H1 (cell line): ENCODE results near the gene MLH3. TPM values are rescaled to one million over a fixed set of nuclear protein-coding genes. Genes with fewer than 3 reads are reported as not detected.

Experiments used
- CTCF ChIA-PET: fragments of 300-600 bp; sonication (Branson Sonifier 250); formaldehyde crosslinking; loops from one replicate; lab custom pipeline; 2021; ENCODE audit not compliant: partially characterized antibody; lab: Charles Lee
- POLR2A ChIA-PET: fragments of 300-600 bp; sonication (Branson Sonifier 250); formaldehyde crosslinking; loops from one replicate; lab custom pipeline; 2021; ENCODE audit warnings: inconsistent platforms; ENCODE audit not compliant: partially characterized antibody; lab: Charles Lee
- DNase-seq, 2 experiments: peaks; one replicate each; pipeline versions ENCODE4 v3.0.0 to v3.0.0-alpha.2; 2010 to 2022; ENCODE audit warnings: low spot score in 2 of 2, low read depth in 1 of 2, mixed read lengths in 1 of 2
- FAIRE-seq: peaks from 2 replicates; lab custom pipeline; 2011; peaks lifted over from hg19 to GRCh38; lab: Jason Lieb, UNC
- H2AFZ ChIP-seq: 2 replicates; pipeline ENCODE4 v1.8.1; 2012; ENCODE audit warnings: low read length, inconsistent platforms
- H2AK5ac ChIP-seq: 2 replicates; pipeline ENCODE4 v1.6.1; 2013; ENCODE audit warnings: low read depth, low read length
- H2BK120ac ChIP-seq: replicated peaks from 2 replicates; pipeline ENCODE3; 2013; ENCODE audit warnings: low read depth, low read length, inconsistent platforms
- H2BK12ac ChIP-seq: 2 replicates; pipeline ENCODE4 v1.6.1; 2013; ENCODE audit warnings: low read depth, low read length
- H2BK15ac ChIP-seq: 2 replicates; pipeline ENCODE4 v1.6.1; 2013; ENCODE audit warnings: low read length
- H2BK20ac ChIP-seq: 2 replicates; pipeline ENCODE4 v1.6.1; 2013; ENCODE audit warnings: low read length
- H2BK5ac ChIP-seq: 2 replicates; pipeline ENCODE4 v1.6.1; 2013; ENCODE audit warnings: low read depth, low read length
- H3K14ac ChIP-seq: 2 replicates; pipeline ENCODE4 v1.6.1; 2013; ENCODE audit warnings: inconsistent platforms; ENCODE audit not compliant: insufficient read length
- H3K18ac ChIP-seq: 2 replicates; pipeline ENCODE4 v1.6.1; 2013; ENCODE audit warnings: low read length; ENCODE audit errors: extremely low read depth
- H3K23ac ChIP-seq: 2 replicates; pipeline ENCODE4 v1.6.1; 2013; ENCODE audit warnings: inconsistent platforms; ENCODE audit not compliant: insufficient read length
- H3K23me2 ChIP-seq: 2 replicates; pipeline ENCODE4 v1.6.1; 2013; ENCODE audit warnings: low read depth, low read length
- H3K27ac ChIP-seq: 2 replicates; pipeline ENCODE4 v1.6.1; 2011; ENCODE audit warnings: low read depth, low read length, inconsistent platforms
- H3K27me3 ChIP-seq, 4 experiments: replicated peaks in 1 of 4; 1 replicate in 1 of 4; 2 replicates in 3 of 4; pipeline versions ENCODE4 v1.6.1 to v1.8.1; 2011 to 2013; ENCODE audit warnings: low read length in 3 of 4, mild to moderate bottlenecking in 3 of 4, inconsistent platforms in 2 of 4, mixed read lengths in 2 of 4, moderate library complexity in 1 of 4; ENCODE audit not compliant: control insufficient read depth in 3 of 4, insufficient read depth in 3 of 4; ENCODE audit errors: extremely low read depth in 1 of 4
- H3K36me3 ChIP-seq, 4 experiments: 2 replicates each; pipeline versions ENCODE4 v1.6.1 to v1.8.1; 2011 to 2013; ENCODE audit warnings: mild to moderate bottlenecking in 4 of 4, low read length in 3 of 4, moderate library complexity in 2 of 4, control low read depth in 1 of 4, inconsistent platforms in 1 of 4; ENCODE audit not compliant: insufficient read depth in 4 of 4, control insufficient read depth in 2 of 4
- H3K4ac ChIP-seq: replicated peaks from 2 replicates; pipeline ENCODE3; 2013; ENCODE audit warnings: low read length, low read depth, mixed read lengths, inconsistent platforms; ENCODE audit not compliant: insufficient read length
- H3K4me1 ChIP-seq, 4 experiments: replicated peaks in 1 of 4; 1 replicate in 1 of 4; 2 replicates in 3 of 4; pipeline versions ENCODE4 v1.6.1 to v1.8.1; 2011 to 2013; ENCODE audit warnings: low read length in 3 of 4, inconsistent platforms in 2 of 4, mixed read lengths in 1 of 4; ENCODE audit not compliant: insufficient read depth in 4 of 4, control insufficient read depth in 3 of 4
- H3K4me2 ChIP-seq, 2 experiments: 2 replicates each; pipeline versions ENCODE4 v1.6.1 to v1.8.1; 2011 to 2013; ENCODE audit warnings: low read depth in 2 of 2, low read length in 2 of 2, control low read depth in 1 of 2, inconsistent platforms in 1 of 2, mild to moderate bottlenecking in 1 of 2; ENCODE audit not compliant: insufficient read depth in 1 of 2
- H3K4me3 ChIP-seq, 4 experiments: fragments of 200-600, 300-600 bp in 1 of 4; sonication (generic), shearing (Covaris generic), sonication (Bioruptor Twin) in 1 of 4; 2 replicates each; pipeline versions ENCODE4 v1.5.1 to v1.8.1; 2011 to 2016; ENCODE audit warnings: low read length in 4 of 4, low read depth in 3 of 4, control low read depth in 2 of 4, inconsistent platforms in 2 of 4, mild to moderate bottlenecking in 2 of 4, mixed read lengths in 1 of 4, moderate library complexity in 1 of 4; ENCODE audit not compliant: insufficient read depth in 2 of 4; ENCODE audit errors: extremely low read depth in 1 of 4
- H3K56ac ChIP-seq: replicated peaks from 2 replicates; pipeline ENCODE3; 2013; ENCODE audit warnings: low read depth, mild to moderate bottlenecking, mixed read lengths, low read length, inconsistent platforms; ENCODE audit not compliant: insufficient read length
- H3K79me1 ChIP-seq: 2 replicates; pipeline ENCODE4 v1.6.1; 2013; ENCODE audit warnings: low read depth, low read length, control low read depth
- H3K79me2 ChIP-seq, 2 experiments: 2 replicates each; pipeline versions ENCODE4 v1.6.1 to v1.8.1; 2012 to 2013; ENCODE audit warnings: low read length in 2 of 2, mild to moderate bottlenecking in 2 of 2, inconsistent platforms in 1 of 2; ENCODE audit not compliant: insufficient read depth in 2 of 2, control insufficient read depth in 1 of 2
- H3K9ac ChIP-seq, 4 experiments: replicated peaks in 1 of 4; 1 replicate in 1 of 4; 2 replicates in 3 of 4; pipeline versions ENCODE4 v1.6.1 to v1.8.1; 2011 to 2013; ENCODE audit warnings: low read depth in 3 of 4, low read length in 3 of 4, control low read depth in 2 of 4, mild to moderate bottlenecking in 2 of 4, moderate library complexity in 2 of 4, inconsistent platforms in 1 of 4; ENCODE audit errors: extremely low read depth in 1 of 4
- H3K9me3 ChIP-seq, 2 experiments: 2 replicates each; pipeline versions ENCODE4 v1.6.1 to v1.8.1; 2012 to 2013; ENCODE audit warnings: mild to moderate bottlenecking in 2 of 2, moderate library complexity in 2 of 2, control low read depth in 1 of 2, inconsistent platforms in 1 of 2, low read depth in 1 of 2, low read length in 1 of 2, mixed read lengths in 1 of 2; ENCODE audit not compliant: insufficient read depth in 2 of 2
- H4K20me1 ChIP-seq, 2 experiments: replicated peaks in 1 of 2; 2 replicates each; pipeline versions ENCODE3 to v1.8.1; 2011 to 2013; ENCODE audit warnings: inconsistent platforms in 2 of 2, low read length in 2 of 2, mild to moderate bottlenecking in 1 of 2; ENCODE audit not compliant: insufficient read depth in 2 of 2, control insufficient read depth in 1 of 2
- H4K5ac ChIP-seq: 2 replicates; pipeline ENCODE4 v1.6.1; 2013; ENCODE audit warnings: low read length, low read depth, mixed read lengths, inconsistent platforms; ENCODE audit not compliant: insufficient read length
- H4K8ac ChIP-seq: 2 replicates; pipeline ENCODE4 v1.8.0; 2013; ENCODE audit warnings: mild to moderate bottlenecking, moderate library complexity, low read length, inconsistent platforms; ENCODE audit not compliant: insufficient read depth; ENCODE audit errors: extremely low read depth
- H4K91ac ChIP-seq: replicated peaks from 2 replicates; pipeline ENCODE3; 2013; ENCODE audit warnings: low read length, mixed read lengths, inconsistent platforms; ENCODE audit not compliant: insufficient read length
- GTF2F1 ChIP-seq: IDR thresholded peaks from 2 replicates; pipeline ENCODE4 v1.6.1; 2012; ENCODE audit warnings: low read depth, low read length, improper control_type of control experiment, borderline replicate concordance
- TBP ChIP-seq: IDR thresholded peaks from 2 replicates; pipeline ENCODE4 v1.6.1; 2011; ENCODE audit warnings: low read depth, low read length, improper control_type of control experiment
- WGBS, 2 experiments: shearing (Covaris generic) in 1 of 2; methylation state at CpG; one replicate each; pipeline versions ENCODE4 v1.1.6 to v1.1.7; 2013 to 2015; ENCODE audit warnings: low lambda C conversion rate in 2 of 2, mixed read lengths in 2 of 2, inconsistent platforms in 1 of 2, low coverage in 1 of 2, missing lambda C conversion rate in 1 of 2; ENCODE audit not compliant: insufficient replicate concordance in 2 of 2, insufficient coverage in 1 of 2, insufficient read length in 1 of 2; ENCODE audit errors: extremely low coverage in 1 of 2, missing lambda C conversion rate in 1 of 2; 5-methylcytosine and 5-hydroxymethylcytosine counted together
- polyA plus RNA-seq, 7 experiments: library from polyadenylated mRNA; depleted of rRNA in 3 of 7; stranded (reverse) in 5 of 7; unstranded in 2 of 7; fragments of >200 nt in 5 of 7; fragments of 200-250 nt in 2 of 7; gene quantifications; 1 replicate in 5 of 7; 2 replicates in 1 of 7; 4 replicates in 1 of 7; pipeline versions ENCODE4 v1.2.1 to v1.2.3, GENCODE V29; 2011 to 2013; ENCODE audit warnings: missing spikeins in 2 of 7, mixed read lengths in 2 of 7
- total RNA-seq: library from RNA; stranded (reverse); fragmentation: NEBNext Ultra II Directional; extraction: Animal tissue kit (Norgen Biotek cat#: 25700); gene quantifications from 2 replicates; pipeline ENCODE4 v1.2.1, GENCODE V29; 2021

The MLH3 gene
- total and polyA plus RNA-seq, 2 of the 8 experiments (the other 6 are each of a cell fraction or from before 2014, with no cell fraction given) = 9.3 to 20.1 TPM

DNA sequence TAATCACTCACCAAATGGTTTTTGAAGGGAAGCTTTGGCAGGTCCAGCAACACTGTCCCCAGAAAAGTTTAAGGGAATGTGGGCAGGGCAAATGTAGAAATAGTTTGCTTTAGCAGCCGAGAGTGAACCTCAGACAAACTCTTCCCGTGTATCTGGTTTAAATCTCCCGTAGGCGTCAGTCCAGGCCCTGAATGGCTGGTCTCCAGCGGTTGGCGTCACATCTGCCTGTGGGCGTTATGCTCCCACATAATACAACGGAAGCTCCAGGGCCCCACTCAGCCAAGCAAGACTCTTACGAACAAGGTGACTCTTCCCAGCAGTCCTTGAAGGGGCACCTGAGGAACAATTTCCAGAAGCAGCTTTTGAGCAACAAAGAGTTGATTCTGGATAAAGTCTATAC is 19.1 kb upstream of the MLH3 start:
- no peak overlapping the region for H4K8ac ChIP-seq
- no peak overlapping the region for H3K23ac ChIP-seq
- no peaks in the 10 kb centered on the region for H3K9me3 ChIP-seq
- H4K91ac ChIP-seq = no peak overlapping the region
- no peak overlapping the region for H3K18ac ChIP-seq
- no peak overlapping the region for H2BK20ac ChIP-seq
- H3K27ac ChIP-seq = no peak overlapping the region
- peaks cover 2% of the 10 kb centered on the region for H3K79me1 ChIP-seq
- H3K14ac ChIP-seq = no peak overlapping the region
- POLR2A ChIA-PET = interaction anchor here (0.9 to 3.3 kb wide), 7 partner anchors 9 to 137 kb away, joined by 3 to 22 read pairs (median 4); partner anchors contain the start of gene NEK9
- H2BK5ac ChIP-seq = no peak overlapping the region
- H2BK12ac ChIP-seq = no peak overlapping the region
- no peaks in the 10 kb centered on the region for H3K36me3 ChIP-seq
- no peak for DNase-seq
- no peaks in the 10 kb centered on the region for H4K20me1 ChIP-seq
- H3K9ac ChIP-seq = no peak overlapping the region; a peak in 1 of 7 replicates
- H3K27me3 ChIP-seq = no peaks in the 10 kb centered on the region
- H2AFZ ChIP-seq = 0 out of 2 replicates have a peak overlapping the region, but pooled peaks have one; percentile 9
- H3K23me2 ChIP-seq = peaks cover 5% of the 10 kb centered on the region
- peak overlapping the region in 2 of 4 experiments; percentile 70 to 80; a peak in 3 of 8 replicates for H3K4me3 ChIP-seq
- no peak for FAIRE-seq
- H3K4me1 ChIP-seq = peaks cover 0 to 3% (median under 1%) of the 10 kb centered on the region in 4 experiments; a peak in 2 of 7 replicates
- no peak overlapping the region for H4K5ac ChIP-seq
- H3K79me2 ChIP-seq = peaks cover 0 to 11% of the 10 kb centered on the region in 2 experiments; a peak in 2 of 4 replicates
- H3K4me2 ChIP-seq = peak overlapping the region; percentile 60 to 83; a peak in 2 of 4 replicates
- H2BK120ac ChIP-seq = no peak overlapping the region
- CTCF ChIA-PET = interaction anchor here (0.9 to 5.6 kb wide), 4 partner anchors 8 to 90 kb away, joined by 3 to 39 read pairs (median 8); no protein-coding TSS in a partner anchor
- no peak overlapping the region for H3K4ac ChIP-seq
- no peak overlapping the region for H2BK15ac ChIP-seq
- TF ChIP-seq TBP (no peak), GTF2F1 (no peak)
- WGBS, 2 experiments = 86% methylated on average over 9 of the region's 9 CpGs; no CpG with 5 or more reads in 1 of the 2 experiments
- no peak overlapping the region for H2AK5ac ChIP-seq
- no peak overlapping the region for H3K56ac ChIP-seq
